A549 (cell line): ENCODE results near the gene EPN1. TPM values are rescaled to one million over a fixed set of nuclear protein-coding genes. Genes with fewer than 3 reads are reported as not detected.

Experiments
- ATAC-seq, 2 experiments: fragments of 200-7000 bp in 1 of 2; fragments of >200 bp in 1 of 2; cut with Nextera tagmentation in 1 of 2; cut with Tn5 transposase in 1 of 2; 3 replicates each; pipeline versions ENCODE4 v1.8.0 to v1.9.1; 2018 to 2020; ENCODE audit warnings: mild to moderate bottlenecking in 1 of 2, moderate library complexity in 1 of 2
- CTCF ChIA-PET: fragments of 300-600 bp; sonication (Branson Sonifier 250); formaldehyde crosslinking; extraction: SDS; loops from one replicate; lab custom pipeline; 2021; ENCODE audit warnings: antibody characterized with exemption, inconsistent platforms; lab: Yijun Ruan, JAX
- POLR2A ChIA-PET: fragments of 350-600 bp; formaldehyde crosslinking; extraction: SDS; loops from one replicate; lab custom pipeline; 2021; ENCODE audit warnings: antibody characterized with exemption, inconsistent platforms; lab: Yijun Ruan, JAX
- DNase-seq, 2 experiments: peaks; one replicate each; pipeline versions ENCODE4 v3.0.0 to v3.0.0-alpha.2; 2011 to 2016; ENCODE audit warnings: low read depth in 1 of 2, low spot score in 1 of 2
- FAIRE-seq: peaks from 2 replicates; lab custom pipeline; 2011; peaks lifted over from hg19 to GRCh38; lab: Jason Lieb, UNC
- H3K27ac ChIP-seq, 2 experiments: fragments of >200 bp; sonication (Bioruptor Twin); formaldehyde crosslinking; 3 replicates each; pipeline ENCODE4 v1.5.1; 2016 to 2017
- H3K4me1 ChIP-seq: fragments of >200 bp; sonication (Bioruptor Twin); formaldehyde crosslinking; 3 replicates; pipeline ENCODE4 v1.6.1; 2016
- H3K4me2 ChIP-seq: fragments of >200 bp; sonication (Bioruptor Twin); formaldehyde crosslinking; 3 replicates; pipeline ENCODE4 v1.6.1; 2016
- H3K4me3 ChIP-seq: fragments of >200 bp; sonication (Bioruptor Twin); formaldehyde crosslinking; 3 replicates; pipeline ENCODE4 v1.5.1; 2016
- H3K9me3 ChIP-seq: fragments of >200 bp; sonication (Bioruptor Twin); formaldehyde crosslinking; 3 replicates; pipeline ENCODE4 v1.6.1; 2016
- BHLHE40 ChIP-seq: IDR thresholded peaks from 2 replicates; pipeline ENCODE4 v1.6.1; 2012; ENCODE audit warnings: low read depth, low read length, inconsistent platforms
- CBX8 ChIP-seq: fragments of 200-600 bp; sonication (generic); IDR thresholded peaks from 2 replicates; pipeline ENCODE4 v1.6.1; 2016
- CEBPB ChIP-seq, 2 experiments: fragments of >200 bp in 1 of 2; sonication (Bioruptor Twin) in 1 of 2; formaldehyde crosslinking in 1 of 2; IDR thresholded peaks; 2 replicates each; pipeline ENCODE4 v1.6.1; 2012 to 2016
- EHMT2 ChIP-seq: fragments of 200-600 bp; sonication (generic); IDR thresholded peaks from 2 replicates; pipeline ENCODE4 v1.6.1; 2016; ENCODE audit warnings: antibody characterized with exemption, low read depth, mild to moderate bottlenecking, moderate library complexity
- EP300 ChIP-seq, 2 experiments: fragments of >200 bp; sonication (Bioruptor Twin); formaldehyde crosslinking; IDR thresholded peaks; 2 replicates in 1 of 2; 3 replicates in 1 of 2; pipeline ENCODE4 v1.6.1; 2016 to 2017
- ESRRA ChIP-seq: fragments of 150-350 bp; IDR thresholded peaks from 2 replicates; pipeline ENCODE4 v1.6.1; 2014; ENCODE audit warnings: mild to moderate bottlenecking, low read length, borderline replicate concordance
- GATA3 ChIP-seq: IDR thresholded peaks from 2 replicates; pipeline ENCODE4 v1.6.1; 2012; ENCODE audit warnings: borderline replicate concordance
- HOXA7 ChIP-seq: fragments of 250-450 bp; sonication (Bioruptor Pico); IDR thresholded peaks from 2 replicates; pipeline ENCODE4 v1.5.0; 2020; ENCODE audit warnings: mild to moderate bottlenecking, moderate library complexity
- HOXB13 ChIP-seq: fragments of 250-450 bp; sonication (Bioruptor Pico); IDR thresholded peaks from 2 replicates; pipeline ENCODE4 v1.5.0; 2020; ENCODE audit warnings: low read depth, mild to moderate bottlenecking, moderate library complexity
- HOXB5 ChIP-seq: fragments of 250-450 bp; sonication (Bioruptor Pico); IDR thresholded peaks from 2 replicates; pipeline ENCODE4 v1.5.0; 2020; ENCODE audit warnings: mild to moderate bottlenecking, moderate library complexity
- JUN ChIP-seq, 2 experiments: fragments of >200 bp; sonication (Bioruptor Twin); formaldehyde crosslinking; IDR thresholded peaks; 2 replicates in 1 of 2; 3 replicates in 1 of 2; pipeline ENCODE4 v1.6.1; 2016 to 2017
- JUNB ChIP-seq: fragments of >200 bp; sonication (Bioruptor Twin); formaldehyde crosslinking; IDR thresholded peaks from 2 replicates; pipeline ENCODE4 v1.6.1; 2016
- KDM5A ChIP-seq: fragments of 200-600 bp; sonication (generic); IDR thresholded peaks from 2 replicates; pipeline ENCODE4 v1.6.1; 2016; ENCODE audit warnings: antibody characterized with exemption, mild to moderate bottlenecking
- MAFK ChIP-seq: fragments of 450-650 bp; IDR thresholded peaks from 2 replicates; pipeline ENCODE4 v1.6.1; 2014; ENCODE audit not compliant: partially characterized antibody
- POLR2AphosphoS2 ChIP-seq: conservative IDR thresholded peaks from 2 replicates; pipeline ENCODE4 v1.6.1; 2012; ENCODE audit warnings: low read length, improper control_type of control experiment, inconsistent platforms
- RAD21 ChIP-seq, 2 experiments: fragments of >200 bp in 1 of 2; sonication (Bioruptor Twin) in 1 of 2; formaldehyde crosslinking in 1 of 2; IDR thresholded peaks in 1 of 2; conservative IDR thresholded peaks in 1 of 2; 2 replicates in 1 of 2; 3 replicates in 1 of 2; pipeline ENCODE4 v1.6.1; 2012 to 2018; ENCODE audit warnings: inconsistent platforms in 1 of 2
- RARB ChIP-seq: fragments of 250-450 bp; sonication (Bioruptor Pico); IDR thresholded peaks from 2 replicates; pipeline ENCODE4 v1.8.0; 2021; ENCODE audit warnings: mild to moderate bottlenecking, moderate library complexity
- RCOR1 ChIP-seq: fragments of 150-350 bp; IDR thresholded peaks from 2 replicates; pipeline ENCODE4 v1.6.1; 2014; ENCODE audit warnings: antibody characterized with exemption, low read length, low read depth
- TFCP2L1 ChIP-seq: fragments of 250-450 bp; sonication (Bioruptor Pico); IDR thresholded peaks from 2 replicates; pipeline ENCODE4 v1.5.0; 2021; ENCODE audit warnings: mild to moderate bottlenecking
- ZC3H11A ChIP-seq: fragments of 450-650 bp; IDR thresholded peaks from 2 replicates; pipeline ENCODE4 v1.6.1; 2014; ENCODE audit warnings: antibody characterized with exemption, mild to moderate bottlenecking
- WGBS: methylation state at CpG from one replicate; pipeline ENCODE4 v1.1.6; 2017; ENCODE audit errors: missing lambda C conversion rate; 5-methylcytosine and 5-hydroxymethylcytosine counted together
- polyA plus RNA-seq, 4 experiments: library from polyadenylated mRNA; depleted of rRNA in 3 of 4; stranded (reverse); fragments of >200 nt; fragmentation: RNase III in 1 of 4; extraction: RNeasy Plus Mini Kit Qiagen cat#74134 plus additional on column Dnase treatment in 1 of 4; gene quantifications; 2 replicates in 3 of 4; 3 replicates in 1 of 4; pipeline ENCODE4 v1.2.3, GENCODE V29; 2011 to 2017
- TF ChIP-seq, protein P1 (sequence below): IDR thresholded peaks from 2 replicates; pipeline ENCODE4 v1.6.1; 2012; ENCODE audit warnings: low read depth, borderline replicate concordance
- TF ChIP-seq, protein P2 (sequence below): fragments of 450-650 bp; IDR thresholded peaks from 2 replicates; pipeline ENCODE4 v1.6.1; 2014; ENCODE audit warnings: antibody characterized with exemption
- TF ChIP-seq, protein P3 (sequence below): fragments of 200-600 bp; sonication (generic); IDR thresholded peaks from 2 replicates; pipeline ENCODE4 v1.6.1; 2016; ENCODE audit warnings: antibody characterized with exemption, mild to moderate bottlenecking, moderate library complexity

Gene EPN1
- polyA plus RNA-seq, 2 of the 4 experiments (the other 2 are of a cell fraction), result 43.7 to 139 TPM

DNA sequence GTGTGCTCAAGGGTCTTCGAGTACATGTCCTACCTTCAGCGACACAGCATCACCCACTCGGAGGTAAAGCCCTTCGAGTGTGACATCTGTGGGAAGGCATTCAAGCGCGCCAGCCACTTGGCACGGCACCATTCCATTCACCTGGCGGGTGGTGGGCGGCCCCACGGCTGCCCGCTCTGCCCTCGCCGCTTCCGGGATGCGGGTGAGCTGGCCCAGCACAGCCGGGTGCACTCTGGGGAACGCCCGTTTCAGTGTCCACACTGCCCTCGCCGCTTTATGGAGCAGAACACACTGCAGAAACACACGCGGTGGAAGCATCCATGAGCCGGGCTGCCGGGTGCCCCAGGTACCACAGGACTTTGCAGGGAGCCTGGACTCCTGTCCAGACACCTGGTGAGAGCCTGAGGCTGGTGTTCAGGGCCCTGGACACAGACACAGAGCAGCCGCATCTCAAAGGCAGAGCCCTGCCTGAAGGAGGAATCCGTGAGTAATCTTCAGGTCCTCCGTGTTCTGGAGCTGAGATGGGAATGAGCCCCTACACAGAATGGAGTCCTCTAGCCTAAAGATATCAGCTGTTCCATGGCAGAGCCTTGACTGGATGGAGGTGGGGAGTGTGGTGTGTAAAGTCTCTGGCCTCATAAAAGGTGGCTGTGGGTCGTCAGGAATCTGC is 30.0 kb upstream of the EPN1 start:
- FAIRE-seq (no peak), DNase-seq (no peak), ATAC-seq (no peak)
- Histone ChIP-seq H3K4me3 (peak overlapping the region; percentile 63), H3K4me1 (peaks cover 44% of the 10 kb centered on the region), H3K4me2 (peak overlapping the region; percentile 100), H3K27ac (peak overlapping the region in 1 of 2 experiments; percentile 97; a peak in 4 of 6 replicates), H3K9me3 (no peaks in the 10 kb centered on the region)
- TF ChIP-seq RARB (CRISPR knock-in tag) (no peak), ZC3H11A (no peak), POLR2AphosphoS2 (no peak), HOXB13 (no peak), ESRRA (no peak), CBX8 (no peak)
- POLR2A ChIA-PET, result interaction anchor here (4.1 kb wide), 1 partner anchor 9 kb away, joined by 25 read pairs; the partner anchor contains the start of gene U2AF2
- 91% methylated on average over 28 of the region's 28 CpGs for WGBS
- CTCF ChIA-PET, result interaction anchor here (0.8 to 6.3 kb wide), 8 partner anchors 8 to 26 kb away, joined by 4 to 70 read pairs (median 10); no protein-coding TSS in a partner anchor

- no peak for TF ChIP-seq CEBPB (IDR thresholded peaks at IDR 0.05)
- TF ChIP-seq RCOR1, result no peak
- TF ChIP-seq MAFK, result no peak
- TF ChIP-seq, protein P1, sequence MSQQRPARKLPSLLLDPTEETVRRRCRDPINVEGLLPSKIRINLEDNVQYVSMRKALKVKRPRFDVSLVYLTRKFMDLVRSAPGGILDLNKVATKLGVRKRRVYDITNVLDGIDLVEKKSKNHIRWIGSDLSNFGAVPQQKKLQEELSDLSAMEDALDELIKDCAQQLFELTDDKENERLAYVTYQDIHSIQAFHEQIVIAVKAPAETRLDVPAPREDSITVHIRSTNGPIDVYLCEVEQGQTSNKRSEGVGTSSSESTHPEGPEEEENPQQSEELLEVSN, result no peak
- no peak for TF ChIP-seq GATA3
- TF ChIP-seq, protein P2, sequence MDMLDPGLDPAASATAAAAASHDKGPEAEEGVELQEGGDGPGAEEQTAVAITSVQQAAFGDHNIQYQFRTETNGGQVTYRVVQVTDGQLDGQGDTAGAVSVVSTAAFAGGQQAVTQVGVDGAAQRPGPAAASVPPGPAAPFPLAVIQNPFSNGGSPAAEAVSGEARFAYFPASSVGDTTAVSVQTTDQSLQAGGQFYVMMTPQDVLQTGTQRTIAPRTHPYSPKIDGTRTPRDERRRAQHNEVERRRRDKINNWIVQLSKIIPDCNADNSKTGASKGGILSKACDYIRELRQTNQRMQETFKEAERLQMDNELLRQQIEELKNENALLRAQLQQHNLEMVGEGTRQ, result no peak
- TF ChIP-seq RAD21 (conservative IDR thresholded peaks at IDR 0.05 in 1 of 2, IDR thresholded peaks at IDR 0.05 in 1 of 2), result no peak
- TF ChIP-seq, protein P3, sequence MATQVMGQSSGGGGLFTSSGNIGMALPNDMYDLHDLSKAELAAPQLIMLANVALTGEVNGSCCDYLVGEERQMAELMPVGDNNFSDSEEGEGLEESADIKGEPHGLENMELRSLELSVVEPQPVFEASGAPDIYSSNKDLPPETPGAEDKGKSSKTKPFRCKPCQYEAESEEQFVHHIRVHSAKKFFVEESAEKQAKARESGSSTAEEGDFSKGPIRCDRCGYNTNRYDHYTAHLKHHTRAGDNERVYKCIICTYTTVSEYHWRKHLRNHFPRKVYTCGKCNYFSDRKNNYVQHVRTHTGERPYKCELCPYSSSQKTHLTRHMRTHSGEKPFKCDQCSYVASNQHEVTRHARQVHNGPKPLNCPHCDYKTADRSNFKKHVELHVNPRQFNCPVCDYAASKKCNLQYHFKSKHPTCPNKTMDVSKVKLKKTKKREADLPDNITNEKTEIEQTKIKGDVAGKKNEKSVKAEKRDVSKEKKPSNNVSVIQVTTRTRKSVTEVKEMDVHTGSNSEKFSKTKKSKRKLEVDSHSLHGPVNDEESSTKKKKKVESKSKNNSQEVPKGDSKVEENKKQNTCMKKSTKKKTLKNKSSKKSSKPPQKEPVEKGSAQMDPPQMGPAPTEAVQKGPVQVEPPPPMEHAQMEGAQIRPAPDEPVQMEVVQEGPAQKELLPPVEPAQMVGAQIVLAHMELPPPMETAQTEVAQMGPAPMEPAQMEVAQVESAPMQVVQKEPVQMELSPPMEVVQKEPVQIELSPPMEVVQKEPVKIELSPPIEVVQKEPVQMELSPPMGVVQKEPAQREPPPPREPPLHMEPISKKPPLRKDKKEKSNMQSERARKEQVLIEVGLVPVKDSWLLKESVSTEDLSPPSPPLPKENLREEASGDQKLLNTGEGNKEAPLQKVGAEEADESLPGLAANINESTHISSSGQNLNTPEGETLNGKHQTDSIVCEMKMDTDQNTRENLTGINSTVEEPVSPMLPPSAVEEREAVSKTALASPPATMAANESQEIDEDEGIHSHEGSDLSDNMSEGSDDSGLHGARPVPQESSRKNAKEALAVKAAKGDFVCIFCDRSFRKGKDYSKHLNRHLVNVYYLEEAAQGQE, result no peak
- Histone ChIP-seq H3K4me3 (no peak overlapping the region), H3K27ac (no peak overlapping the region), H3K4me2 (peak overlapping the region; percentile 100; the same call in 1 of the 3 replicates), H3K4me1 (peaks cover 39% of the 10 kb centered on the region), H3K9me3 (no peaks in the 10 kb centered on the region)
- no peak for DNase-seq
- POLR2A ChIA-PET, result interaction anchor here (4.1 kb wide), 1 partner anchor 8 kb away, joined by 25 read pairs; the partner anchor contains the start of gene U2AF2
- CTCF ChIA-PET, result interaction anchor here (0.8 to 6.3 kb wide), 7 partner anchors 7 to 26 kb away, joined by 4 to 70 read pairs (median 10); no protein-coding TSS in a partner anchor
- no peak for FAIRE-seq
- 71% methylated on average over 5 of the region's 5 CpGs for WGBS
- no peak for ATAC-seq
Measured at GRCh38 chr19:55645512-55645881, 29.5 kb upstream of the EPN1 start.

GRCh38 chr19:55646889-55647731 is 27.9 kb upstream of the EPN1 start:
- peak overlapping the region; percentile 96 to 98 for H3K27ac ChIP-seq
- ATAC-seq, result no peak
- ChIA-PET POLR2A (interaction anchor here (0.6 to 1.4 kb wide), 5 partner anchors 11 to 367 kb away, joined by 3 to 12 read pairs (median 4); partner anchors contain the start of genes FIZ1 and ZNF784), CTCF (interaction anchor here (0.6 to 6.3 kb wide), 9 partner anchors 10 to 559 kb away, joined by 3 to 70 read pairs (median 4); no protein-coding TSS in a partner anchor)
- H3K4me1 ChIP-seq, result peaks cover 39% of the 10 kb centered on the region
- peak overlapping the region; percentile 84 for H3K4me3 ChIP-seq
- H3K9me3 ChIP-seq, result no peaks in the 10 kb centered on the region
- FAIRE-seq, result no peak
- H3K4me2 ChIP-seq, result peak overlapping the region; percentile 98
- 51% methylated on average over 14 of the region's 14 CpGs for WGBS
- no peak for DNase-seq
- TF ChIP-seq, protein P3, result no peak
- TF ChIP-seq TFCP2L1 (CRISPR knock-in tag) (no peak), HOXB5 (CRISPR knock-in tag) (no peak), JUNB (no peak), HOXA7 (CRISPR knock-in tag) (no peak), EHMT2 (no peak), BHLHE40 (no peak), EP300 (IDR thresholded peaks at IDR 0.05) (no peak), JUN (IDR thresholded peaks at IDR 0.05) (no peak), KDM5A (no peak)
